Vagina (tissue), 2 donors: Measurements from ENCODE around the gene GPC1.
"Not testable (repeated sequence)": the region's sequence is repeated elsewhere in the genome, so short reads cannot be mapped to it uniquely, and the experiment has no call there.

ENCODE experiments used
- CTCF ChIP-seq, 3 experiments: fragments of 450-650 bp in 2 of 3; fragments of 200-600 bp in 1 of 3; sonication (generic) in 1 of 3; IDR thresholded peaks; one replicate each; pipeline ENCODE4 v1.5.1; 2017 to 2019; ENCODE audit warnings: antibody characterized with exemption in 3 of 3, mild to moderate bottlenecking in 2 of 3, moderate library complexity in 2 of 3
- POLR2A ChIP-seq, 2 donors: fragments of 450-650 bp; IDR thresholded peaks; one replicate each; pipeline ENCODE4 v1.6.1; 2017; ENCODE audit warnings: antibody characterized with exemption in 2 of 2, mild to moderate bottlenecking in 2 of 2, moderate library complexity in 2 of 2

GRCh38 chr2:240494942-240495341 lies 59.5 kb downstream of the GPC1 start:
- TF ChIP-seq CTCF, POLR2A (IDR thresholded peaks at IDR 0.05): not testable (repeated sequence)
